H1 (cell line): ENCODE results near the gene GLO1.

ENCODE experiments used
- BCL11A ChIP-seq, 2 experiments: IDR thresholded peaks; one replicate each; pipeline ENCODE4 v1.6.1; 2011; ENCODE audit warnings: low read depth in 2 of 2, low read length in 2 of 2, mild to moderate bottlenecking in 2 of 2
- POLR2AphosphoS5 ChIP-seq: IDR thresholded peaks from 2 replicates; pipeline ENCODE4 v1.6.1; 2011; ENCODE audit warnings: low read depth, low read length
- TAF1 ChIP-seq: IDR thresholded peaks from 2 replicates; pipeline ENCODE4 v1.6.1; 2011; ENCODE audit warnings: mild to moderate bottlenecking, low read depth, low read length
- TF ChIP-seq, protein P1 (sequence below), 3 experiments: IDR thresholded peaks; 1 replicate in 2 of 3; 2 replicates in 1 of 3; pipeline versions ENCODE4 v1.5.1 to v1.6.1; 2011; ENCODE audit warnings: low read length in 3 of 3, mild to moderate bottlenecking in 3 of 3, inconsistent platforms in 2 of 3, low read depth in 1 of 3, moderate library complexity in 1 of 3; ENCODE audit not compliant: insufficient read depth in 1 of 3; ENCODE audit errors: control extremely low read depth in 1 of 3

DNA sequence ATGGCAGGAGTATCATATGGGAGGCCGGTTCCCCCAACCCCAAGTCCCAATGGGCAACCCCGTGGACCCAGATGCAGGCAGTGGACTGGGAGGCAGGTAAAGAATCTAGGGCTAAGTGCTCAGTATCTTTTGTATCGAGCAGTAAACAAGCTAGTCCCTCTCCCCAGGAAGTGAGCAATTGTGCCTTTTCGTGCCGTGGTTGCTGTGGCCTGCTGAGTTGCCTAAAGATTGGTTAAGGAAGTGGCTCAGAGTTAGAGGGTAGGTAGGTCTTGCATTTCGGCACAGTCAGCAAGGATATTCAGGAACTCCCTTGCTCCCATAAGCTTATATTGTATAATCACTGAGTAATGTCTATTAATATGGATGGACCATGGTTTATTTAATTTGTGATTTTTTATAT, 10.9 kb upstream of the GLO1 start:
- TF ChIP-seq, protein P1, sequence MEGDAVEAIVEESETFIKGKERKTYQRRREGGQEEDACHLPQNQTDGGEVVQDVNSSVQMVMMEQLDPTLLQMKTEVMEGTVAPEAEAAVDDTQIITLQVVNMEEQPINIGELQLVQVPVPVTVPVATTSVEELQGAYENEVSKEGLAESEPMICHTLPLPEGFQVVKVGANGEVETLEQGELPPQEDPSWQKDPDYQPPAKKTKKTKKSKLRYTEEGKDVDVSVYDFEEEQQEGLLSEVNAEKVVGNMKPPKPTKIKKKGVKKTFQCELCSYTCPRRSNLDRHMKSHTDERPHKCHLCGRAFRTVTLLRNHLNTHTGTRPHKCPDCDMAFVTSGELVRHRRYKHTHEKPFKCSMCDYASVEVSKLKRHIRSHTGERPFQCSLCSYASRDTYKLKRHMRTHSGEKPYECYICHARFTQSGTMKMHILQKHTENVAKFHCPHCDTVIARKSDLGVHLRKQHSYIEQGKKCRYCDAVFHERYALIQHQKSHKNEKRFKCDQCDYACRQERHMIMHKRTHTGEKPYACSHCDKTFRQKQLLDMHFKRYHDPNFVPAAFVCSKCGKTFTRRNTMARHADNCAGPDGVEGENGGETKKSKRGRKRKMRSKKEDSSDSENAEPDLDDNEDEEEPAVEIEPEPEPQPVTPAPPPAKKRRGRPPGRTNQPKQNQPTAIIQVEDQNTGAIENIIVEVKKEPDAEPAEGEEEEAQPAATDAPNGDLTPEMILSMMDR (IDR thresholded peaks at IDR 0.05; ENCODE audit: control extremely low read depth in 1 of 3, insufficient read depth in 1 of 3, low read depth in 1 of 3, low read length in 3 of 3): no peak
- TF ChIP-seq BCL11A (IDR thresholded peaks at IDR 0.05; ENCODE audit: low read depth in 2 of 2, low read length in 2 of 2) (no peak), TAF1 (no peak), POLR2AphosphoS5 (no peak)
